ENCODE results near the gene LGALS7. TPM values are rescaled to one million over a fixed set of nuclear protein-coding genes. Genes with fewer than 3 reads are reported as not detected.

LGALS7 gene
- total and polyA plus RNA-seq, 2 of the 8 experiments (the other 6 are each of a cell fraction or from before 2014, with no cell fraction given): 0.32 TPM; not detected in 1

- TF ChIP-seq TAF7 (optimal IDR thresholded peaks at IDR 0.05; ENCODE audit: borderline replicate concordance, low read depth, low read length): no peak
- no peak for TF ChIP-seq EGR1 (IDR thresholded peaks at IDR 0.05; ENCODE audit: borderline replicate concordance, low read depth, low read length)
- TF ChIP-seq KDM1A (IDR thresholded peaks at IDR 0.05; ENCODE audit: borderline replicate concordance, low read length): no peak
Measured at GRCh38 chr19:38721979-38722773, 51.1 kb downstream of the LGALS7 start (continued).

Data from H1 (cell line).